Muscle layer of colon (tissue), 2 donors: Measurements from ENCODE around the gene HELZ2.

Source experiments
- H3K27ac ChIP-seq: one replicate; pipeline ENCODE4 v1.7.0; 2013; ENCODE audit warnings: low read depth, mild to moderate bottlenecking, low read length, moderate library complexity
- H3K27me3 ChIP-seq, 2 donors: one replicate each; pipeline ENCODE4 v1.7.0; 2013; ENCODE audit warnings: low read length in 2 of 2, mild to moderate bottlenecking in 2 of 2; ENCODE audit not compliant: insufficient read depth in 2 of 2, control insufficient read depth in 1 of 2
- H3K36me3 ChIP-seq: one replicate; pipeline ENCODE4 v1.7.0; 2013; ENCODE audit warnings: mild to moderate bottlenecking, low read length; ENCODE audit not compliant: insufficient read depth
- H3K4me1 ChIP-seq: one replicate; pipeline ENCODE4 v1.7.0; 2013; ENCODE audit warnings: mild to moderate bottlenecking, low read length; ENCODE audit not compliant: insufficient read depth
- H3K4me3 ChIP-seq, 2 donors: one replicate each; pipeline ENCODE4 v1.7.0; 2013; ENCODE audit warnings: low read length in 2 of 2, low read depth in 1 of 2, mild to moderate bottlenecking in 1 of 2, moderate library complexity in 1 of 2
- H3K9ac ChIP-seq: one replicate; pipeline ENCODE4 v1.7.0; 2013; ENCODE audit warnings: low read length
- H3K9me3 ChIP-seq: one replicate; pipeline ENCODE4 v1.7.0; 2013; ENCODE audit warnings: mild to moderate bottlenecking, low read length
- donor health status: abdominal sarcoma.
- donor health status: Adenocarcinoma of cecum.

The HELZ2 gene

DNA sequence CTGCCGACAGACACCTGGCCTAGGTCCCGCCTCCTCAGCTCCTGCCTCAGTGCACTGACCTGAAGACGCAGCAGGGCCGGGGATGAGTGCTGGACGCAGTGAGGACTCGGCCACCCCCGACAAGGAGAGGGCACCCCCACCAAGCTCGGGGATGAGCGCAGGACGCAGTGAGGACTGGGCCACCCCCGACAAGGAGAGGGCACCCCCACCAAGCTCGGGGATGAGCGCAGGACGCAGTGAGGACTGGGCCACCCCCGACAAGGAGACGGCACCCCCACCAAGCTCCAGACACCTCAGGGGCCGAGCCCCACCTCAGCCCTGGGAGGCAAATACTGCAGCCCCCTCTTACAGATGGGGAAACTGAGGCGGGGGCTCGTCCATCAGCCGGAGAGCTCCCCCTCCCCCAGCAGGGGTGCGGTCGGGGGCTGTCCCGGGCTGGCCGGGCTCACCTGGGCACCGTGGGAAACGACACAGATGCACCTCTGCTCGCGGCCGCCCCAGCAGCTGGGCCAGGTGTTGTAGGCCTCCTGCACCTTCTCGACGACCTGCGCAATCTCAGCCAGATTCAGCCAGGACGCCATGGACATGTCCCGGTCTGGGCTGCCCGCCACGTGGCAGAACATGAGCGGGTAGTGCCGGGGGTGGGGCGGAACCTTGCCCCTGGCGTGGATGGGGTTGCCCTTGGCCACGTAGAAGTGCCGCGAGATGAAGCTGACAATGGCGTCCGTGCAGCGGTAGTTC lies 7.5 kb downstream of the HELZ2 start:
- H3K27me3 ChIP-seq: no peaks in the 10 kb centered on the region
- peaks cover under 1% of the 10 kb centered on the region for H3K36me3 ChIP-seq
- H3K9me3 ChIP-seq: no peaks in the 10 kb centered on the region
- no peaks in the 10 kb centered on the region for H3K4me1 ChIP-seq
- no peak overlapping the region for H3K27ac ChIP-seq
- no peak overlapping the region for H3K4me3 ChIP-seq
- H3K9ac ChIP-seq: no peak overlapping the region

GRCh38 chr20:63565699-63566335 lies 8.2 kb downstream of the HELZ2 start:
- no peak overlapping the region for H3K27ac ChIP-seq
- no peak overlapping the region for H3K4me3 ChIP-seq
- H3K9me3 ChIP-seq: no peaks in the 10 kb centered on the region
- H3K27me3 ChIP-seq: no peaks in the 10 kb centered on the region
- H3K4me1 ChIP-seq: no peaks in the 10 kb centered on the region
- no peak overlapping the region for H3K9ac ChIP-seq
- peaks cover 8% of the 10 kb centered on the region for H3K36me3 ChIP-seq

DNA sequence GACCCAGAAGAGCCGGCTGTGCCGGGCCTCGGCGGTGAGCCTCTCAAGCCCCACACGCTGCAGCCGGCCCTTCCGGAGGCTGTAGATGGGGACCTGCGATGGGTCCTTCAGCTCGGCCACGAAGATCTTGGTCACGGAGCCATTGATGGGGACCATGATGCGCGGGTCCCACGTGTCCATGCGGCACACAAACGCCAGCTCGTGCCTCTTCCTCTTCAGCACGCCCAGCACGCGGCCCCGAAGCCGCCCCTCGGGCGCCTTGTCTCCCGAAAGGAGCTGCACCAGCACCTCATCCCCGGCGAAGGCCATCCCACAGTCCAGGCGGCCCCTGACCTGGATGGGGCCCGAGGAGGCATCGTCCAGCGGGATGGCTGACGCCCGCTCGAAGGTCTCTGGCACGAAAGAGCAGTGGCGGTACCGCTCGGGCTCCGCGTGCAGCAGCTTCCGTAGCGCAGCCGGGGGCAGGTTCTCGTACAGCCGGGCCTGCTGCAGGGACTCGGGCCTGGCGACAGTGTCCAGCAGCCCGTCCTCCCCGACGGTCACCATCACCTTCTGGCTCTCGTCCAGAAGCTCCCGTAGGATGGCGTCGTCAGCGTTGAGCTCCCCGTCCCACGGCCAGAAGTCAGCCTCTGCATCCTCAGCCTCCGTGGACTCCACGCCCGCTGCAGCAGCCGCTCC lies 8.9 kb downstream of the HELZ2 start:
- Histone ChIP-seq H3K27ac (no peak overlapping the region), H3K9me3 (no peaks in the 10 kb centered on the region), H3K36me3 (peaks cover 15% of the 10 kb centered on the region), H3K4me1 (no peaks in the 10 kb centered on the region), H3K9ac (no peak overlapping the region), H3K4me3 (no peak overlapping the region), H3K27me3 (no peaks in the 10 kb centered on the region)

GRCh38 chr20:63564036-63564810 lies 9.8 kb downstream of the HELZ2 start:
- no peaks in the 10 kb centered on the region for H3K9me3 ChIP-seq
- H3K27me3 ChIP-seq: no peaks in the 10 kb centered on the region
- H3K36me3 ChIP-seq: peaks cover 15% of the 10 kb centered on the region
- H3K4me3 ChIP-seq: no peak overlapping the region
- H3K27ac ChIP-seq: no peak overlapping the region
- H3K9ac ChIP-seq: no peak overlapping the region
- no peaks in the 10 kb centered on the region for H3K4me1 ChIP-seq

GRCh38 chr20:63563225-63563935 lies 10.7 kb downstream of the HELZ2 start:
- no peaks in the 10 kb centered on the region for H3K4me1 ChIP-seq
- H3K27me3 ChIP-seq: no peaks in the 10 kb centered on the region
- no peak overlapping the region for H3K27ac ChIP-seq
- H3K9me3 ChIP-seq: no peaks in the 10 kb centered on the region
- peaks cover 15% of the 10 kb centered on the region for H3K36me3 ChIP-seq
- no peak overlapping the region for H3K9ac ChIP-seq
- no peak overlapping the region for H3K4me3 ChIP-seq

DNA sequence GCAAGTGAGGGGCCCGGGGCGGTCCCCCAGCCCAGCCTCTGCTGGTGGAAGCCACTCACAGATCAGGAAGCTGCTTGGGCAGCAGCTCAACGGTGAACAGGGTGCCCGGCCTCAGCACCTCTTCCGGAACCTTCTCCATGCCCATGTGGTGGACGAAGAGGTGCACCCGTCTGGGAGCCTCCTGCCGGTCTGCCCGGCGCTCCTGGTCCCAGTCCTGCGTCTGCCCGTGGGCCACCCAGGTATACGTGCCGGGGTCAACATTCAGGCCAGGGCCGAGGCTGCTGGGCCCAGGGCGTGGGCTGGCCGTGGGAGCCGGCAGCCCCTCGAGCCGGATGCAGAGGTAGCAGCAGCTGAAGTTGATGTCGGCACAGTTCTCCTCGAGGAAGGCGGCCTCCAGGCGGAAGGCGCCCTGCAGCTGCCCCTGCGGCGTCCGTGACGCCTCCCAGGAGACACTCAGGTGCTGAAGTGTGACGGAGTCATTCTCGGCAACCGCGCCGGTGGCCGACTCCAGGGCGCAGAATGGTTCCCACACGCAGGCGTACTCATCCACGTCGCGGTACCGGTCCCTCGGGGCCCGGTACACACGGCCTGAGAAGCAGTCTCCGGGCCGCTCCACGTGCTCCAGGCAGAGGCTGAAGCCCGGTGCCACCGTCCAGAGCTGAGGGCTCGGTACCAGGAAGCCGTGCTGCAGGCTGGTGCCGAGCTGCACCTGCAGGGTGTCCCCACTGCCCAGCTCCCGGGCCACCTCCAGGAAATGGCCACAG lies 11.4 kb downstream of the HELZ2 start:
- H3K4me3 ChIP-seq: no peak overlapping the region
- peaks cover 15% of the 10 kb centered on the region for H3K36me3 ChIP-seq
- no peaks in the 10 kb centered on the region for H3K27me3 ChIP-seq
- H3K4me1 ChIP-seq: no peaks in the 10 kb centered on the region
- no peak overlapping the region for H3K27ac ChIP-seq
- no peaks in the 10 kb centered on the region for H3K9me3 ChIP-seq
- H3K9ac ChIP-seq: no peak overlapping the region

- Histone ChIP-seq H3K36me3 (peaks cover 15% of the 10 kb centered on the region), H3K4me3 (no peak overlapping the region)
Measured at GRCh38 chr20:63561624-63562396, 12.2 kb downstream of the HELZ2 start.

DNA sequence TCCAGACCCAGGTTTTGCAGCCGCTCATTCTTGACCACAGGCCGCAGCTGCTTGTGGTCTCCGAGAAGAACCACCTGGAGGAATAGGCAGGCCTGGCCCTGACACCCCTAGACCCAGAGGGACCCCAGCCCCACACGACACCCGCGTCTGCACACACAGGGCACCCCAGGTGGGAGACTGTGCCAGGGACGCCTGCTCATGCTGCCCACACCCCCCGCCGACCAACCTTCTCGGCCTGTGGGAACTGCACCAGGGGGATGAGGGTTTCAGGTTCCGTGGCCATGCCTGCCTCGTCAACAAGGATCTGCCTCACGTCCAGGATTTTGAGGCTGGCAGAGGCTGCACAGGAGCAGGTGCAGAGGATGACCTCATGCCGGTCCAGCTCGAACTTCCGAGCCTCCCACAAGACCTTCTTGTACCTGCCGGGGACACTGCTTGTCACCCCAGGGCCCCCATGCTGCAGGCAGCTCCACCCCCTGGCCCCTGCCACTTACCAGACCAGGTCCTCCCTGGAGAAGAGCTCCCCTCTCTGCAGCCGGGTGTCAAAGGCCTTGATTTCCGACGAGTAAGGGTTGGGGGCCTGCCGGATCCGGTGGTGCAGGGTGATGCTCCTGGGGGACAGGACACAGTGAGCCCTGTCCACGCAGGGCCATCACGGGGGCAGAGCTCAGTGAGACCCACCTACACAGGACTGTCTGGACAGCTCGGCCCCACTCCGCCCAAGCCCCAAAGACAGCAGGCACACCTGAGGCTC lies 13.0 kb downstream of the HELZ2 start:
- no peak overlapping the region for H3K27ac ChIP-seq
- no peak overlapping the region for H3K4me3 ChIP-seq
- no peaks in the 10 kb centered on the region for H3K9me3 ChIP-seq
- H3K36me3 ChIP-seq: peaks cover 15% of the 10 kb centered on the region
- H3K4me1 ChIP-seq: no peaks in the 10 kb centered on the region
- no peak overlapping the region for H3K9ac ChIP-seq
- H3K27me3 ChIP-seq: no peaks in the 10 kb centered on the region

More at GRCh38 chr20:63561624-63562396, 12.2 kb downstream of the HELZ2 start:
- H3K27me3 ChIP-seq: no peaks in the 10 kb centered on the region
- no peak overlapping the region for H3K9ac ChIP-seq
- H3K4me1 ChIP-seq: no peaks in the 10 kb centered on the region
- H3K9me3 ChIP-seq: no peaks in the 10 kb centered on the region
- no peak overlapping the region for H3K27ac ChIP-seq

DNA sequence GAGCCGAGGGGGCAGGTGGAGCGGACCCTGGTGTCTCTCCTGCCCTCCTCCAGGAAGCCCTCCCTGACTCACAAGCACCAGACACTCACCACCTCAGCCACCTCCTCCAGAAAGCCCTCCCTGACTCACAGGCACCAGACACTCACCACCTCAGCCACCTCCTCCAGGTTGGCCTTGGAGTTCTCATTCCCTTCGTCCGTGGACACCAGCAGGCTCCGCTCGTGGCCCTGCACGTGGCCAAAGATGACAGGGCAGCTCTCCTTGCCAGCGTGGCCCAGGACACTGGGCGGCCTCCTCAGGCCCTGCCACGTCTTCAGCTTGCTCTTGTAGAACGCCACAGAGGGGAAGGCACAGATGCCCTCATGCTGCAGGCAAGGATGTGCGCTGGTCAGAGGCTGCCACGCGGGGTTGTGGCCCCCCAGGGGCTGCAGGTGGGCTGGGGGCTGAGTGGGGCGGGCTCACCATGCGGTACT lies 13.7 kb downstream of the HELZ2 start:
- H3K4me1 ChIP-seq: no peaks in the 10 kb centered on the region
- no peak overlapping the region for H3K27ac ChIP-seq
- H3K9me3 ChIP-seq: no peaks in the 10 kb centered on the region
- no peak overlapping the region for H3K9ac ChIP-seq
- H3K36me3 ChIP-seq: peaks cover 15% of the 10 kb centered on the region
- H3K4me3 ChIP-seq: no peak overlapping the region
- H3K27me3 ChIP-seq: no peaks in the 10 kb centered on the region
